NOMO-1 (cell line): Measurements from ENCODE around the gene TMEM238L.

Source experiments
- DNase-seq, 2 experiments: peaks; one replicate each; lab custom pipeline; 2025; ENCODE audit not compliant: unreplicated experiment in 2 of 2; lab: John Stamatoyannopoulos, UW

The TMEM238L gene

DNA sequence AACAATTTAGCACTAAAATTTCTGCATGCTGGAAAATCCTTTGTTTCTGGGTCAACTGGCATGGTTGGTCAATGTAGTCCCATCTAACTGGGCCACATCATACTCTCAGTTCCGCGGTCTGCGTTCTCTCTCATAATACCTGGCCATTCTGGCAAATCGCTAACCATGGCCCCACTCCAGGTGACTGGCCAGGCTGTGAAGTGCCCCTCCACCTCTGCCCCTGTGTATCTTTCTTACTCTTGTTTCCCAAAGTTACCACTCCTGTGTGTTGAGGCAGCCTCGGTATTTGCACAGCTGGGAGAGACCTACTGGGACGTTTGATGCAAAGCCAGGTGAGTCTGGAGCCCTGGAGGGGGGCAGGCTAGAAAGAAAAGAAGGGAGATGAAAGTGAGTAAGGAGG lies 2.0 kb upstream of the TMEM238L start:
- DNase-seq: no peak

DNA sequence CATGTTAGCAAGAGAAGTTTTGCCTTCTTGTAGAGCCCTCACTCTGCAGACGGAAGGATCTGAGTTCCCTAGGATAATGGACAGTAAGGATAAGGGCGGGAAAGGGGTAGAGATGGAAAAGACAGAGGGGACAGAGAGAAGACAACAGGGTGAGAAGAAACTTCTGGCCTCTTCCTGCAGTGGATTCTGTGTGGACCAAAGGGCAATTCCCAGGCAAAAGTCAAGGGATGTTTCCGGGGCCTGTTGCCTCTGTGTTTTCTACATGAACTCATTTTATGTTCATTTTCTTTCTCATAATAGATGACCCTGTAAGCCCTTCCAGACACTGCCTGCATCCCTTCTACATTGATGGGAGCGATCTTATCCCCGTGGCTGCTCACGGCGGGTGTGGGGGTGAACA lies 647 bp upstream of the TMEM238L start:
- DNase-seq: no peak

DNA sequence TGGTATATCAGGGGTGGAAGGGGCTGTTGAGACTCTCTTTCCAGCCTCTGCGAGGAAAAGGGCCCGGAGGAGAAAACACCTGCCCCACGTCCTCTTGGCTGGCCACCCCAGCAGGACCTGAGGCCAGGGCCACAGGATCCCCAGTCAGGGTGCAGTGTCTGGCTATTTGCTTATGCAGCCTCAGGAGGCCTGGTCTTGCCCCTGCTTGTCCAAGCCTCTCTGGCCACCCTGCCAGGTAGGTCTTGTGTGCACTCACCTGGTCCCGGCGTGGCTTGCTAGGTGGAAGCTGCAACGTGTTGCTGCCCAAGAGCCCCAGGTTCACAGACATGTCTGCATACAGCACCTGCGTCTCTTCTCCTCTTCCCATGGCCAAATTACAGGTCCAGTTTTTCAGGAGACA lies 549 bp downstream of the TMEM238L start:
- no peak for DNase-seq

DNA sequence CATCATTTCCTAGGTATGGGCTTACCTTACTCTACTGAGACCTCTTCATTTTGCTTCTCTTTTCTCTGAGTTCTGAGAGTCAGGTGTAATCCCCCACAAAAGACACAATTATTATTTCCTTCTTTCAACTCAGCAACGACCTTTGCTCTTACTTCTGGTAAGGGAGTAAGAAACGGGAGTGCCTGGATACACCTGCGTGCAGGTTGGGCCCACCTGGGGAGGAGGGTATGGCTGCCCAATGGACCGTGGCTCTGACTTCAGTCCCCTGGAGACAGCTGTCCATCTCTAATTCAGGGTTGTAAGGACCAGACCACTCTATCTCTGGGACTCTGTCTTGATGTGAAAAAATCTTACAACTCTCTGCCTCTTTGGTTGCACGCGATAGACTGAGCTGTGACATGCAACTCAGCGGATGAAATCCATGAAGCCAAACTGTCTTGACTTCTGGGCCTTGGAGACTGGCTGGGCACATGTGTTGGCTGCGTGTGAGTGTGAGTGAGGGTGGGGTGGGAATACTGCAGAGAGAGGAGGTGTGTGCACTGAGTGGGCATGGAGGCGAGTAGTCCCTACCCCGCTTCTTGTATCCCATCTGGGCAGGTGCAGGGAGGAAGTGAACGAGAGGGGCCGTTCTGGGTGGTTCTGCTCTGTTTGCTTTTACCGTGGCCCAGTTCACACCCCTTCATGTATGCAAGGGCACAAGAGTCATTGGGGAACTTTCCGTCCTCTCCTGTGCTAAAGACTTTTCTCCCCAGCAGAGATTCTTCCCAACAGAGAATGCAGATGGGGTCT lies 1.2 kb downstream of the TMEM238L start:
- DNase-seq: no peak

DNA sequence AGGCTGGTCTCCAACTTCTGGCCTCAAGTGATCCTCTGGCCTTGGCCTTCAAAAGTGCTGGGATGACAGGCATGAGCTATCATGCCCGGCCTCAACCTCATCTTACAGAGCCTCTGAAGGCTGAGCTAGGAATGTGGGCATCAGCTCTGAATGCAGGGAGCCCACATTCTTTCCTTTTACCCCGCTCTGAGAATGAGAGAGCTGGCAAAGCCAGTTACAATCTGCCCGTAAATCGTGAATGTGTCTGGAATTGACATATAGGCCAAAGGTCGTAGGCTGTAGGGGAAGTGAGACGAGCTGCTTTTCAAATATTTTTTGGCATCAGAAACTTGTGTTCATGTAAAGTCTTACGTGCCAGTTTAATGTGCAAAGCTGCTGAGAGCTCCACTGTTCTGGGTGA lies 4.5 kb downstream of the TMEM238L start:
- DNase-seq: peak in 1 of 2 experiments; percentile 41

DNA sequence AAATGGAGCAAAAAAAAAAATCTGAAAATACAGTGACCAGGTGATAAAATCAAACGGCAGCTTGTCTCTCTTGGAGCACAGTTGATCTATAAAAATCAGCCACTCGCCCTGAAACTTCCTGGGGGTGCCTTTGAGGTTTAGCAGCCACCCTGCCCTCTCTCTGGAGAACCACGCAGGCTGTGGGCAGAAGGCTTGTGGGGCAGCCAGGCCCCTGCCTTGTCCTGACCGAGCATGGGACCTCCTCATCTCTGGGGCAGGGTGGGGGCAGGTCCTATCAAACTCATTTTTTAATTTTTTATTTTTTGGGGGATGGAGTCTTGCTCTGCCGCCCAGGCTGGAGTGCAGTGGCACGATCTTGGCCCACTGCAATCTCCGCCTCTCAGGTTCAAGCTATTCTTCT lies 5.0 kb downstream of the TMEM238L start:
- DNase-seq: no peak

DNA sequence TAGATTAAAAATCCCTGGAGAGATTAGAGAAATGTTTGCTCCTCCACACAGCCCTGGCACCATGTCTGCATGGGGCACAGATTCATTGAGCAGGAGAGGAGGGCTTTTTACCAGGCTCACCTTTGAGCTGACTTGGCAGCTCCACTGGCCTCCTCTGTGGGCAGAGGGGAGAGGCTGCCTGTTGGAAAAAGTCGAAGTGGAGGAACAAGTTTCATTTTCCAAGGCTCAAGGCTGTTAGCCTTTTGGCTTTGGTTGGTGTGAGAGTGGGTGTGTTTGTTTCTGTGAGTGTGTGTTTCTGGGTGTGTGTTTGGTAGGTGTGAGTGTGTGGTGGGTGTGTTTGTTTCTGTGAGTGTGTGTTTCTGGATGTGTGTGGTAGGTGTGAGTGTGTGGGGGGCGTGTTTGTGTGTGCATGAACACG lies 5.6 kb downstream of the TMEM238L start:
- no peak for DNase-seq

DNA sequence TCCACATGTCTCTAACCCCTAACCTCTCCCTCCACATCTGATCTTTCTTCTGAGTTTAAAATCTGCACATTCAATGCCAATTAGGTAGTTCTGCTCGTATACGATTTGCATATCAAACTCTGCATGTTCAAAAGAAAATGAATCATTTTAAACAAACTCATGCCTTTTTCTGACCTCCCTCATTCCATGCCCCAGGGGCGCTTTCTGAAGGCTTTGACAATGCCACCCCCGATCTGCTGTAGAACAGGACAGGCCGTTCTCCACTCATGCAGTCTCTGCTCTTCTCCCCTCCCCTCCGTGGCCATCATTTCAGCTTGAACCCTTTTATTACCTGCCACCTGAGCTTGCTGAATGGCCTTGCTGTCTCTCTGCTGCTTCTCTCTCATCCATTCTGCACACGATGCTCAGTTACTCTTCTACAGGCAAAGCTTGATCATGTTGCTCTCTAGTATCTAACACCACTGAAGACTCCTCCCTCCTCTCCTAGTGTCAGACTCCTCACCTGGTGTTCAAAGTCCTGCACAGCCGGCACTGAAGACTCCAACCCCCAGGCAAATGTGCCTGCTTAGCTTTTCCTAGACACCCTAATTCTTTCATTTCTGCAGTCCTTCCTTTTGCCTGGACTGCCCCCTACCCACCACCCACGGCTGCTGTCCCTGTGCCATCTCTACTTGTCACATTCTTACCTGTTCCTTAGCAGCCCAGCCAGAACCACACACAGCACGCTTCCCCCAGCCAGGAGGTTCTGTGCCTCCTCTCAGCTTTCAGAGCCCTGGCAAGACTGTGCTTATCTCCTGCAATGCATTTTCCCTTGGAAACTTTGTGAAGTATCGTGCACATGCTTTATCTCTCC lies 6.2 kb downstream of the TMEM238L start:
- DNase-seq: no peak

DNA sequence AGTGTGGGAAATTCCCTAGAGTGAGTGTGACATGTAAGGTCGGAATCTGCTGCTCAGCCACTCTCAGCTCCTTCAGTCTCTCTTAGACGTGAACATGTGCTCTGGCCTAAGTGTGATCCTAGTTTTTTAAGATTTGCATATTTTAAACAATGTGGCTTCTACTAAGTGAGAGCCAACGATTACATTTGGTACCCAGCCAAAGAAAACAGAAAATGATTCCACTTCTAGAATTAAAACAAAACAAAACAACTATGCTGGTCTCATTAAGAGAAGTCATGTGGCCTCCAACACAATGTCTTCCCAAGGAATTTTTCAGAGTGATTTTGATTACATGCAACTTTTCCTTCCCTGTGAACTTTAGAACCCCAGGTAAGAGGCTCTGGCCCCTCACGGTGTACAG lies 10.1 kb downstream of the TMEM238L start:
- DNase-seq: no peak

DNA sequence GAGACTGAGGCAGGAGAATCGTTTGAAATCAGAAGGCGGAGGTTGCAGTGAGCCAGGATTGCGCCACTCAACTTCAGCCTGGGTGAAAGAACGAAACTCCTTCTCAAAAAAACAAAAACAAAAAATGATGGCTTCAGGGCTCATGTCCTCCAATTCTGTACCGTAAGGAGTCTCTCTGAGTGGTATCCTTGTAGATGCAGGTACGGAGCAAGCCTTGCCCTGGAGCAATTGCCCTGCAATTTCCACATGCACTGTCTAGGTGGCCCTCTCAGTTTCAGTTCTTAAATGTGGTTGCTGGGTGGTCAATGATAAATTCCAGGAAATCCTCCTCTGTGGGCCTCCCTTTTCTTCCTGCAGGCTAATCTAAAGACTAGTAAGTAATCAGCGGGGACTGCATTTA lies 10.6 kb downstream of the TMEM238L start:
- no peak for DNase-seq

DNA sequence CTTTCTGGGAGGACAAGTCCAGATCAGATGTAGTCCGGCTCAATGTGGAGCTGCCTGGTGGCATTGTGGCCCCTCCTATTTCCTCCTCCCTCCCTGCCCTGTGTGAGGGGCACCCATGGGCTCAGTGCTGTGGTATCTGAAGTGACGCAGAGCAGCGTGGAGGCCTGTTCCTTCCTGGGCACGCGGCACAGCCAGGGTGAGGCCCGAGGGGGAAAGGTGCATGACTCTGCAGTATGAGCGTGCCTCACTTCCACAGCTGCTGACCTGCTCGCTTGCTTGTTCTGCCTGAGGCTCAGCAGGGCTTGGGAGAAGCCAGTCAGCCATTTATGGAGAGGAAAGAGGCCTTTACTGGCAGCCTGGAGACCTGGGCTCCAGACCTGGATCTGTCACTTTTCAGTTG lies 11.7 kb downstream of the TMEM238L start:
- peak in 1 of 2 experiments; percentile 5 for DNase-seq

DNA sequence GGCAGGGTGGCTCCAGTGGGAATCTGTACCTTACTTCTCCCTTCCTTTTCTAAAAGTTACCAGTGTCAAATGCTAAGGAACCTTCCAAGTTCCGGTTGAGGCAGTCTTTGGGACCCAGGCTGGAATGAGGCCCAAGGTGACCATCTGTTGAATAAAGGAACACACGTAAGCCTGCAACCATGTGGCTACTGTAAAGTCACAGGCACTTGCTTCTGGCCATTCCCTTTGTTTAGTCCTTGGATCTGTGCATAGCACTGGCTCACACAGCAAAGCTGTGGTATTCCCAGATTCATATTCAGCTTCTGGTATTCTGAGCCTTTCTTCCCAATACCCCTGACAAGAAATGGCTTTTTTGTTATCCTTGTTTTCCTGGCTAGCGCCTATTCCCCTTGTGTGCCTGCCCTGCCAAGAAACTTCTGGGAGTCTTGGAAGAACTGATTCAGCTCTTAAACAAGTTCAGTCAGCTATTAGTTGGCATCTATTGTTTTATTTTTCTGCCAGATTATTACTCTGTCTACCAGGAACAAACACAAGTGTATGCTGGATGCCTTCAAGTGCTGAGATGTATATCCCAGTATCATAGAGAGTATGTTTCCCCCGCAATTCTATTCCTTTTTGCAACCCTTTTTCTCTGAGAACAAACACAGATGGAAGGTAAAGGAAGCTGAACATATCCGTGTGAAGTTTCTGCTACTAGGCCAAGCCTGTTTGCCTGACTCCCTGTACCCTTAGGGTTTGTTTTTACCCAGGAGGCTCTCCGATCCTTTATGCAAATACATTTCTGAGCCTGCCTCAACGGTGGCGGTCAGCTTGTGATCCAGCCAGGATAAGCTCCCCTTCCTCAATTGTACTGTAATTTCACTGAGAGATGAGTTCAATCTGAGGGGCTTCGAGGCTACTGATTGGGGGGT lies 13.2 kb downstream of the TMEM238L start:
- DNase-seq: no peak

DNA sequence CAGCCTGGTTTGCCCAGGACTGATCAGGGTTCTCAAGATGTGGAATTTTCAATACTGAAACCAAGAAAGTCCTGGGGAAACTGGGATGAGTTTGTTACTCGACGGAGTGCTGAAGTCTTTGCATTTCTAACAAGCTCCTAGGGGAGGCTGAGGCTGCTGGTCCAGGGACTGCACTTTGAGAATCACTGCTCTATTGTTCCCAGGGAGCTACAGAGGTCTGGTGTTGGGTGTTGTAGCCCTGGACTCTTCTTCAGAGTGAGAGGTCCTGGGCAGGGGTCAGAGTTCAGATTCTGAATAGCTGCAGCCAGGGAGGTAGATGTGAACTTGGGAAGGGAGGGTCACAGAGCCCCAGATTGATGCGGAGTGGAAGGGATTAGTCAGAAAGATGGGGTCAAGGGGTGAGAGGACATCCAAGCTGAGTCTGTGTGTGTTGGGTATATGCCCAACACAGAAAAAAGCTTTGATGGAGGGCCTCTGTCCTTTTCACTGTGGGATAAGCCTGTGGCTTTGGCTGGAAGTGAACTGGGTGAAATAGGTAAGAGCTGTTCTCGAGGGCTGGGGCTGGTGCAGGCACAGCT lies 14.1 kb downstream of the TMEM238L start:
- no peak for DNase-seq

DNA sequence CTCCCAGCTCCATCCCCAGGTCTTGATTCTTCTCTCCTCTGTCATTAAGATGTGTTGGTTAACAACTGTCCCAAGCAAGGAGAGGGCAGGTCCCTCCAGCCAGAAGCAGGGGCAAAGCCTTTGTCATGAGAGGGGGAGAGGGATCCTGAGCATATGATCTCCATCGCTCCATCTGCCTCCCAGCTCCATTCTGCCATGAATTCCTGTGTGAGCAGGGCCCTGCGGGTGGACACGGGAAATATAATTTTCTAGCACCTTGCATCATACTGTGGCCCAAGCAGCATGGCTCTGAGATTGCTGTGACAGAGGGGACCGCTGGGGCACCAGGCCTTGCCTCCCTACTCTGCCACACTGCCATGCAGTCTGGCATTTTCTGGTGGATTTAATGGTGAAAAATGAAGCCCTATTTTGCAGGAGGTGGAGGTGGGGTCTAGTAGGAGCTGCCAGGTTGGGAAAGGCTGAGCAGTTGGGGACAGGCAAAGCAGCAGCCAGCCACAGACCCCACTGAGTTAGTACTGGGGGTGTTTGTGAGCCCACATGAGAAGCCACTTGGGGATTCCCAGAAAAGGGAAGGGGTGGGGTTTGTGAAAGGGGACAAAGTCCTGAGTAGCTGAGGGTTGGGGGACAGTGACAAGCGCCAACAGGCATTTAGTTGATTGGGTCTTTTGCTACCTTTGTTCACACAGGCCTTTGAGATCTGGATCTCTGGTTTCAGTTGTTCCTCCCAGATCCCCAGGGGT lies 16.4 kb downstream of the TMEM238L start:
- no peak for DNase-seq

DNA sequence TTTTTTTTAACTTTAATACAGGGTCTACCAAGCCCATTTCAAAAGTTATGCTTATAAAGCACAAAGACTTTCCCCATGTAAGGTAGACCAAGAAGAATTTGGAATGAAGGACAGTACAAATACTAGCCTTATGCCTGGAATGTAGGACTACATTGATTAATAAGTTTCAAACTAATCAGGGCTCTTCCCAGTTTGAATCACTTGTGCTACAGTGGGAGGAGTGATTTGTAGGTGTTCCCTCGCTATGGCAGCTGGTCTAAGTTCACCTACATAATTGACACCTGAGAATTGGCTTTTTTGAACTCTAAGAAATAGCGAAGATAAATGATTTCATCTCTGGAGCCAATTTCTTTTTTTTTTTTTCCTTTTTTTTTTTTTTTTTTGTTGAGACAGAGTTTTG lies 18.6 kb downstream of the TMEM238L start:
- no peak for DNase-seq

DNA sequence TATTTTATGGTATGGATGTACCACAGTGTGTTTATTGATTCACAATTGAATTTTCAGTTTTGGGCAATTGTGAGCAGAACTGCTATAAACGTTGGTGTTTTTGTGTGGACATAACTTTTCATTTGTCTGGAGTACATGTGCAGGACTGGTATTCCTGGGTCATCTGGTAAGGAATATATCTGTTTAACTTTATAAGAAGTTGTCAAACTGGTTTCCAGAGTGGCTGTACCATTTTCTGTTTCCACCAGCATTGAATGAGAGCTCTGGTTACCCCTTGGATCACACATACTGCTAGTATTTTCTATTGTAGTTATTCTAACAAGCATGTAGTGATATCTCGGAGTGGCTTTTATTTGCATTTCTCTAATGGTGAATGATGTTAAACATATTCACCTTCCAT lies 24.3 kb downstream of the TMEM238L start:
- no peak for DNase-seq

DNA sequence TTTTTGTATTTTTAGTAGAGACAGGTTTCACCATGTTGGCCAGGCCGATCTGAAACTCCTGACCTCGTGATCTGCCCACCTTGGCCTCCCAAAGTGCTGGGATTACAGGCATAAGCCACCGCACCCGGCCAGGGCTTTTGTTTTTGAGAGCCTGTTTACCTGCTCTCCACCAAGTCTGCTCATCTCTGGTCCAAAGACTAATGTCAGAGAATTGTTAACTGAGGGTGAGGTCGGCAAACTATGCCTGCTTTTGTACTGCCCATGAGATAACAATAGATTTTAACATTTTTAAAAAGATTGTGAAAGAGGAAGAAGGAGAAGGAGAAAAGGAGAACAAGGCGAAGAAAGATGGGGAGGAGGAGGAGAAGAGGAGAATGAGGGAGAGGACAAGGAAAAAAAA lies 26.0 kb downstream of the TMEM238L start:
- no peak for DNase-seq

DNA sequence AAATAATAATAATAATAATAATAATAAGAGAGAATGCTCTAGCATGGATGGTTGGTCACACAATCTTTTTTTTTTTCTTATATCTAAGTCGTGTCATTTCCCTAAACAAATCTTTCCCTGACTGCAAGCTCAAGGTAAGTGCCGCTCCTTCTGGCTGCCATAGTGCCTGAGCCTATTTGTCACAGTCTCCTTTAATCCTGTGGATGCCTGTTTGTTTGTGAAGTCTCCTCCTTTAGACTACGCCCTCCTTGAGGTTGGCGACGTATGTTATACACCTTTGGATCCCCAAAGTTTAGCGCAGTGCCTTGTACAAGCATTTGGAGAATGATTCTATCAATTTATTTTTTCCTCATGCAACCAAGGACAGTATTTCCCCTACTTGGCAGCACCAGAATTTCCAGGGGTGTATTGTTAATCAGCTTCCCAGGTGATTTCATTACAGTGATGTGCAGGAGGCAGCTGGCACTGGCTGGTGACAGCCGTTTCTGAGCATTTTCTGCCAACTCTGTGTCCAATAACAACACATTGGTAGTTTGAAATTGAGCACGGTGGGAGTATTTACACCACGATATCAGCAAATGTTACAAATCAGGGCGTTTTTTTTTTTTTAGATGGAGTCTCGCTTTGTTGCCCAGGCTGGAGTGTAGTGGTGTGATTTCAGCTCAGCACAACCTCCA lies 26.6 kb downstream of the TMEM238L start:
- no peak for DNase-seq

DNA sequence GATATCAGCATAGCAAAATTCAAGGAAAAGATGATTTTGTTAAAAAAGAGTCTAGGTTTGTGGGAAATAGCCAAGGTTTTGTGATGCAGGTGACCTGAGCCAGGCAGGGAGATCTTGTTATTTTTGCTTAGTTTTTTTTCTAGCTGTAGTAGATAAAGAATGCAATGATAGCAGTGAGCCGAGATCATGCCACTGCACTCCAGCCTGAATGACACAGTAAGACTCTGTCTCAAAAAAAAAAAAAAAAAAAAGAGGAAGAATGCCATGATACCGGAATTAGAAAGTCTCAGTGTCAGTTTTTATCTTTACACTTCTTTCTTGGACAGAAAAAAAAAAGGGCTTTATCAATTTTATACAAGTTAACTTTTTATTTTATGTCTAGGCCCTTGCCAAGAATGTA lies 27.5 kb downstream of the TMEM238L start:
- DNase-seq: peak in 1 of 2 experiments; percentile 21
